WTC11 (cell line): ENCODE data around the gene ENAH. TPM values are rescaled to one million over a fixed set of nuclear protein-coding genes. Genes with fewer than 3 reads are reported as not detected.
A peak's percentile ranks its signal among the peaks of the same experiment; 100 is the strongest.

ENCODE experiments used
- ATAC-seq: fragments of 200-7000 bp; cut with Tn5 transposase; 2 replicates; pipeline ENCODE4 v1.10.0; 2021; ENCODE audit warnings: mild to moderate bottlenecking, moderate library complexity
- CTCF ChIA-PET: fragments of 300-600 bp; sonication (Branson Sonifier 250); formaldehyde crosslinking; loops from one replicate; lab custom pipeline; 2021; ENCODE audit warnings: antibody characterized with exemption; lab: Charles Lee
- POLR2A ChIA-PET: fragments of 350-600 bp; sonication (Branson Sonifier 250); formaldehyde crosslinking; loops from one replicate; lab custom pipeline; 2021; ENCODE audit warnings: antibody characterized with exemption; lab: Charles Lee
- DNase-seq: peaks from one replicate; pipeline ENCODE4 v3.0.0; 2021; ENCODE audit warnings: low spot score
- H3K27ac Mint-ChIP-seq: 2 replicates; pipeline ENCODE4 v1.8.0; 2021; ENCODE audit warnings: mixed read lengths
- H3K27me3 Mint-ChIP-seq: 2 replicates; pipeline ENCODE4 v1.8.0; 2021; ENCODE audit warnings: low read depth, mild to moderate bottlenecking, moderate library complexity, mixed read lengths
- H3K36me3 Mint-ChIP-seq: 2 replicates; pipeline ENCODE4 v1.8.0; 2021; ENCODE audit warnings: mixed read lengths
- H3K4me1 Mint-ChIP-seq: 2 replicates; pipeline ENCODE4 v1.8.0; 2022; ENCODE audit warnings: mixed read lengths
- H3K4me3 Mint-ChIP-seq: 2 replicates; pipeline ENCODE4 v1.8.0; 2021; ENCODE audit warnings: mild to moderate bottlenecking, moderate library complexity, mixed read lengths
- H3K9me3 Mint-ChIP-seq: 2 replicates; pipeline ENCODE4 v1.8.0; 2021; ENCODE audit warnings: mixed read lengths
- ATF3 ChIP-seq: sonication (generic); formaldehyde crosslinking; conservative IDR thresholded peaks from 2 replicates; pipeline ENCODE4 v1.8.1; 2022; ENCODE audit warnings: mild to moderate bottlenecking, missing genetic modification reagents
- E2F1 ChIP-seq: sonication (generic); formaldehyde crosslinking; IDR thresholded peaks from 2 replicates; pipeline ENCODE4 v1.8.0; 2022; ENCODE audit warnings: mild to moderate bottlenecking, missing genetic modification reagents
- E2F4 ChIP-seq: sonication (generic); formaldehyde crosslinking; IDR thresholded peaks from 2 replicates; pipeline ENCODE4 v1.8.1; 2022; ENCODE audit warnings: low read depth, mild to moderate bottlenecking, moderate library complexity, missing genetic modification reagents, borderline replicate concordance
- EMX1 ChIP-seq: fragments of 250-450 bp; sonication (Bioruptor Pico); IDR thresholded peaks from 2 replicates; pipeline ENCODE4 v1.8.0; 2021; ENCODE audit warnings: mild to moderate bottlenecking
- ESRRA ChIP-seq: sonication (generic); formaldehyde crosslinking; IDR thresholded peaks from 2 replicates; pipeline ENCODE4 v1.8.1; 2022; ENCODE audit warnings: mild to moderate bottlenecking, missing genetic modification reagents, borderline replicate concordance
- FOXK1 ChIP-seq: sonication (generic); formaldehyde crosslinking; IDR thresholded peaks from 2 replicates; pipeline ENCODE4 v1.8.0; 2022; ENCODE audit warnings: mild to moderate bottlenecking, moderate library complexity, missing genetic modification reagents
- JUN ChIP-seq: sonication (generic); formaldehyde crosslinking; IDR thresholded peaks from 2 replicates; pipeline ENCODE4 v1.8.0; 2023; ENCODE audit warnings: mild to moderate bottlenecking, missing genetic modification reagents
- MAX ChIP-seq: sonication (generic); formaldehyde crosslinking; IDR thresholded peaks from 2 replicates; pipeline ENCODE4 v1.8.0; 2022; ENCODE audit warnings: mild to moderate bottlenecking, missing genetic modification reagents
- MXD4 ChIP-seq: fragments of 250-450 bp; sonication (Bioruptor Pico); IDR thresholded peaks from 2 replicates; pipeline ENCODE4 v1.8.0; 2021; ENCODE audit warnings: mild to moderate bottlenecking, moderate library complexity, borderline replicate concordance
- NFE2L1 ChIP-seq: sonication (generic); formaldehyde crosslinking; IDR thresholded peaks from 2 replicates; pipeline ENCODE4 v1.8.1; 2023; ENCODE audit warnings: missing genetic modification reagents
- NFYB ChIP-seq: sonication (generic); formaldehyde crosslinking; conservative IDR thresholded peaks from 2 replicates; pipeline ENCODE4 v1.8.0; 2022; ENCODE audit warnings: low read depth, missing genetic modification reagents
- NR1H2 ChIP-seq: sonication (generic); formaldehyde crosslinking; IDR thresholded peaks from 2 replicates; pipeline ENCODE4 v1.9.0; 2021; ENCODE audit warnings: mild to moderate bottlenecking, moderate library complexity, missing genetic modification reagents
- SP1 ChIP-seq: sonication (generic); formaldehyde crosslinking; conservative IDR thresholded peaks from 2 replicates; pipeline ENCODE4 v1.8.1; 2022; ENCODE audit warnings: missing genetic modification reagents
- STAT6 ChIP-seq: sonication (generic); formaldehyde crosslinking; conservative IDR thresholded peaks from 2 replicates; pipeline ENCODE4 v1.8.1; 2023; ENCODE audit warnings: mild to moderate bottlenecking, low read depth, missing genetic modification reagents, moderate library complexity
- TCF7 ChIP-seq: sonication (generic); formaldehyde crosslinking; IDR thresholded peaks from 2 replicates; pipeline ENCODE4 v1.8.0; 2022; ENCODE audit warnings: mild to moderate bottlenecking, low read depth, missing genetic modification reagents, moderate library complexity
- ZNF219 ChIP-seq: sonication (generic); formaldehyde crosslinking; IDR thresholded peaks from 2 replicates; pipeline ENCODE4 v1.8.0; 2023; ENCODE audit warnings: missing genetic modification reagents, mild to moderate bottlenecking, borderline replicate concordance
- ZNF232 ChIP-seq: sonication (generic); formaldehyde crosslinking; IDR thresholded peaks from 2 replicates; pipeline ENCODE4 v1.8.0; 2022; ENCODE audit warnings: mild to moderate bottlenecking, missing genetic modification reagents
- ZNF263 ChIP-seq: sonication (generic); formaldehyde crosslinking; IDR thresholded peaks from 2 replicates; pipeline ENCODE4 v1.8.1; 2022; ENCODE audit warnings: low read depth, mild to moderate bottlenecking, moderate library complexity, missing genetic modification reagents
- ZNF317 ChIP-seq: sonication (generic); formaldehyde crosslinking; IDR thresholded peaks from 2 replicates; pipeline ENCODE4 v1.8.1; 2023; ENCODE audit warnings: low read depth, mild to moderate bottlenecking, moderate library complexity, missing genetic modification reagents, borderline replicate concordance
- ZNF423 ChIP-seq: fragments of 250-450 bp; sonication (Bioruptor Pico); IDR thresholded peaks from 2 replicates; pipeline ENCODE4 v2.1.2; 2022; ENCODE audit warnings: mild to moderate bottlenecking, moderate library complexity
- total RNA-seq: library from RNA; stranded (reverse); gene quantifications from 3 replicates; pipeline ENCODE4 v1.2.3, GENCODE V29; 2021

The ENAH gene
- total RNA-seq, 1 experiment from 2014 or later = 227 TPM

- DNase-seq (no peak), ATAC-seq (no peak)
- H3K27ac Mint-ChIP-seq = peak overlapping the region; percentile 69; the same call in 1 of the 2 replicates
- H3K9me3 Mint-ChIP-seq = no peaks in the 10 kb centered on the region; the same call in 1 of the 2 replicates
- H3K27me3 Mint-ChIP-seq = no peaks in the 10 kb centered on the region
- ChIA-PET CTCF (interaction anchor here (0.9 to 2.1 kb wide), 3 partner anchors 22 to 152 kb away, joined by 3 to 6 read pairs (median 4); no protein-coding TSS in a partner anchor), POLR2A (interaction anchor here (0.5 kb wide), 1 partner anchor 78 kb away, joined by 5 read pairs; no protein-coding TSS in a partner anchor)
- peaks cover 58% of the 10 kb centered on the region for H3K4me1 Mint-ChIP-seq
- TF ChIP-seq JUN (CRISPR knock-in tag) (no peak), E2F1 (CRISPR knock-in tag) (no peak), MXD4 (CRISPR knock-in tag) (no peak), ZNF317 (CRISPR knock-in tag) (no peak), MAX (CRISPR knock-in tag) (no peak), E2F4 (CRISPR knock-in tag) (no peak), ATF3 (CRISPR knock-in tag) (no peak), TCF7 (CRISPR knock-in tag) (no peak), NR1H2 (CRISPR knock-in tag) (no peak), SP1 (CRISPR knock-in tag) (no peak), FOXK1 (CRISPR knock-in tag) (no peak), STAT6 (CRISPR knock-in tag) (no peak)
- H3K4me3 Mint-ChIP-seq = no peak overlapping the region
- peaks cover 15% of the 10 kb centered on the region for H3K36me3 Mint-ChIP-seq
These were observed 26.2 kb downstream of the ENAH start for GRCh38 chr1:225626698-225627097.

- peaks cover 45% of the 10 kb centered on the region for H3K4me1 Mint-ChIP-seq
- POLR2A ChIA-PET = no interaction called here
- CTCF ChIA-PET = no interaction called here
These were observed 35.0 kb downstream of the ENAH start for GRCh38 chr1:225617956-225618355.

More at GRCh38 chr1:225617956-225618355, 35.0 kb downstream of the ENAH start:
- no peak overlapping the region for H3K4me3 Mint-ChIP-seq
- no peaks in the 10 kb centered on the region for H3K27me3 Mint-ChIP-seq
- peaks cover 14% of the 10 kb centered on the region for H3K9me3 Mint-ChIP-seq
- DNase-seq = no peak
- TF ChIP-seq ZNF232 (CRISPR knock-in tag) = no peak
- TF ChIP-seq ZNF263 (CRISPR knock-in tag) = no peak
- no peak for TF ChIP-seq NR1H2 (CRISPR knock-in tag)
- no peak for TF ChIP-seq NFYB
- no peak for TF ChIP-seq NFE2L1 (CRISPR knock-in tag)
- no peak for TF ChIP-seq ESRRA (CRISPR knock-in tag)
- TF ChIP-seq ZNF423 (CRISPR knock-in tag) = no peak
- TF ChIP-seq E2F1 (CRISPR knock-in tag) = no peak
- no peak for TF ChIP-seq ZNF219 (CRISPR knock-in tag)
- no peak for TF ChIP-seq EMX1 (CRISPR knock-in tag)
- TF ChIP-seq, all 79 proteins: peak for 0
- Mint-ChIP-seq H3K27ac (no peak overlapping the region), H3K36me3 (peaks cover 37% of the 10 kb centered on the region)
- no peak for ATAC-seq
